Astrocyte (in vitro differentiated cells and primary cell): ENCODE results near the gene CNEP1R1. TPM values are rescaled to one million over a fixed set of nuclear protein-coding genes. Genes with fewer than 3 reads are reported as not detected.

Experiments
- DNase-seq: peaks from one replicate; pipeline ENCODE4 v3.0.0-alpha.2; 2010; ENCODE audit warnings: low read depth
- FAIRE-seq: peaks from 2 replicates; lab custom pipeline; 2011; peaks lifted over from hg19 to GRCh38; lab: Jason Lieb, UNC
- H2AFZ ChIP-seq: 2 replicates; pipeline ENCODE4 v1.6.0; 2012; ENCODE audit warnings: low read depth, low read length, inconsistent platforms
- H3K27ac ChIP-seq: 2 replicates; pipeline ENCODE4 v1.5.1; 2011; ENCODE audit warnings: low read depth, low read length, inconsistent platforms
- H3K27me3 ChIP-seq: 2 replicates; pipeline ENCODE4 v1.6.0; 2011; ENCODE audit warnings: low read length, inconsistent platforms; ENCODE audit not compliant: insufficient read depth
- H3K36me3 ChIP-seq: 2 replicates; pipeline ENCODE4 v1.5.1; 2011; ENCODE audit warnings: low read length, inconsistent platforms; ENCODE audit not compliant: insufficient read depth
- H3K4me1 ChIP-seq: 2 replicates; pipeline ENCODE4 v1.5.1; 2011; ENCODE audit warnings: low read length, inconsistent platforms; ENCODE audit not compliant: insufficient read depth
- H3K4me2 ChIP-seq: 2 replicates; pipeline ENCODE4 v1.6.0; 2012; ENCODE audit warnings: low read length, inconsistent platforms
- H3K4me3 ChIP-seq: 2 replicates; pipeline ENCODE4 v1.5.1; 2011; ENCODE audit warnings: low read depth, mild to moderate bottlenecking, low read length, inconsistent platforms; ENCODE audit not compliant: insufficient read depth
- H3K79me2 ChIP-seq: 2 replicates; pipeline ENCODE4 v1.6.0; 2012; ENCODE audit warnings: mild to moderate bottlenecking, low read length, inconsistent platforms; ENCODE audit not compliant: insufficient read depth
- H3K9ac ChIP-seq: 2 replicates; pipeline ENCODE4 v1.6.0; 2012; ENCODE audit warnings: mild to moderate bottlenecking, low read length, inconsistent platforms
- H3K9me3 ChIP-seq: 2 replicates; pipeline ENCODE4 v1.5.1; 2012; ENCODE audit warnings: low read depth, mild to moderate bottlenecking, low read length, inconsistent platforms; ENCODE audit not compliant: insufficient read depth
- H4K20me1 ChIP-seq: 2 replicates; pipeline ENCODE4 v1.6.0; 2012; ENCODE audit warnings: low read length, inconsistent platforms; ENCODE audit not compliant: insufficient read depth
- H3K27ac Mint-ChIP-seq: one replicate; pipeline ENCODE4 v1.8.0; 2021; ENCODE audit warnings: mild to moderate bottlenecking, mixed read lengths; ENCODE audit not compliant: unreplicated experiment
- H3K27me3 Mint-ChIP-seq: one replicate; pipeline ENCODE4 v1.8.0; 2021; ENCODE audit warnings: low read depth, mixed read lengths; ENCODE audit not compliant: unreplicated experiment
- H3K36me3 Mint-ChIP-seq: one replicate; pipeline ENCODE4 v1.8.0; 2021; ENCODE audit warnings: low read depth, mixed read lengths; ENCODE audit not compliant: unreplicated experiment
- H3K4me1 Mint-ChIP-seq: one replicate; pipeline ENCODE4 v1.8.0; 2021; ENCODE audit warnings: low read depth, mixed read lengths; ENCODE audit not compliant: unreplicated experiment
- H3K4me3 Mint-ChIP-seq: one replicate; pipeline ENCODE4 v1.8.0; 2021; ENCODE audit warnings: mild to moderate bottlenecking, moderate library complexity, mixed read lengths; ENCODE audit not compliant: unreplicated experiment
- H3K9me3 Mint-ChIP-seq: one replicate; pipeline ENCODE4 v1.8.0; 2021; ENCODE audit warnings: mild to moderate bottlenecking, mixed read lengths; ENCODE audit not compliant: unreplicated experiment
- EZH2 ChIP-seq: IDR thresholded peaks from 2 replicates; pipeline ENCODE4 v1.6.1; 2012; ENCODE audit warnings: mild to moderate bottlenecking, low read length, inconsistent platforms; ENCODE audit not compliant: insufficient read depth
- total RNA-seq: library from RNA; stranded (reverse); gene quantifications from 2 replicates; pipeline ENCODE4 v1.2.1, GENCODE V29; 2021
- TF ChIP-seq, protein P1 (sequence below): IDR thresholded peaks from 2 replicates; pipeline ENCODE4 v1.5.1; 2011; ENCODE audit warnings: low read depth, mild to moderate bottlenecking, inconsistent platforms, low read length, moderate library complexity; ENCODE audit not compliant: insufficient read depth

The CNEP1R1 gene
- total RNA-seq, 1 donor from 2014 or later, result 31.1 TPM

DNA sequence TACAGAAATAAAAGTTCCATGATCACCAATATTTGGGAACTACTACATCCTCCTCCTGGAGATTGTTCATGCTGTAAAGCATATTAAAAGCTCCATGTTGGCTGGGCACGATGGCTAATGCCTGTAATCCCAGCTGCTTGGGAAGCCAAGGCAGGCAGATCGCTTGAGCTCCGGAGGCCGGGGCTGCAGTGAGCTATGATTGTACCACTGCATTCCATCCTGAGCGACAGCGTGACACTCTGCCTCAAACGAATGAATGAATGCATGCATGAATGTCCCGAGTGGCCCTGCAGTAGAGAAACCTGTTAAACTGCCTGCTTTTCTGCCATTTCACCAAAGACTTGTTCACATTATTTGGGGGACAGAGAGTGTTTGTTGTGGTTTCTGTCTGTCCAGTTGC, 15.0 kb downstream of the CNEP1R1 start:
- no peak overlapping the region for H2AFZ ChIP-seq
- H3K36me3 ChIP-seq, result peaks cover 4% of the 10 kb centered on the region
- Mint-ChIP-seq H3K36me3 (no peaks in the 10 kb centered on the region), H3K27me3 (peaks cover 11% of the 10 kb centered on the region), H3K27ac (no peak overlapping the region), H3K9me3 (no peaks in the 10 kb centered on the region), H3K4me3 (no peak overlapping the region), H3K4me1 (peaks cover 4% of the 10 kb centered on the region)
- H3K4me3 ChIP-seq, result no peak overlapping the region
- FAIRE-seq (no peak), DNase-seq (no peak)
- H4K20me1 ChIP-seq, result no peaks in the 10 kb centered on the region
- no peak overlapping the region for H3K9ac ChIP-seq
- no peaks in the 10 kb centered on the region for H3K4me1 ChIP-seq
- no peak overlapping the region for H3K4me2 ChIP-seq
- TF ChIP-seq, protein P1, sequence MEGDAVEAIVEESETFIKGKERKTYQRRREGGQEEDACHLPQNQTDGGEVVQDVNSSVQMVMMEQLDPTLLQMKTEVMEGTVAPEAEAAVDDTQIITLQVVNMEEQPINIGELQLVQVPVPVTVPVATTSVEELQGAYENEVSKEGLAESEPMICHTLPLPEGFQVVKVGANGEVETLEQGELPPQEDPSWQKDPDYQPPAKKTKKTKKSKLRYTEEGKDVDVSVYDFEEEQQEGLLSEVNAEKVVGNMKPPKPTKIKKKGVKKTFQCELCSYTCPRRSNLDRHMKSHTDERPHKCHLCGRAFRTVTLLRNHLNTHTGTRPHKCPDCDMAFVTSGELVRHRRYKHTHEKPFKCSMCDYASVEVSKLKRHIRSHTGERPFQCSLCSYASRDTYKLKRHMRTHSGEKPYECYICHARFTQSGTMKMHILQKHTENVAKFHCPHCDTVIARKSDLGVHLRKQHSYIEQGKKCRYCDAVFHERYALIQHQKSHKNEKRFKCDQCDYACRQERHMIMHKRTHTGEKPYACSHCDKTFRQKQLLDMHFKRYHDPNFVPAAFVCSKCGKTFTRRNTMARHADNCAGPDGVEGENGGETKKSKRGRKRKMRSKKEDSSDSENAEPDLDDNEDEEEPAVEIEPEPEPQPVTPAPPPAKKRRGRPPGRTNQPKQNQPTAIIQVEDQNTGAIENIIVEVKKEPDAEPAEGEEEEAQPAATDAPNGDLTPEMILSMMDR, result no peak
- TF ChIP-seq EZH2, result no peak
- H3K27ac ChIP-seq, result no peak overlapping the region
- H3K79me2 ChIP-seq, result no peaks in the 10 kb centered on the region
- no peaks in the 10 kb centered on the region for H3K9me3 ChIP-seq
- no peaks in the 10 kb centered on the region for H3K27me3 ChIP-seq

DNA sequence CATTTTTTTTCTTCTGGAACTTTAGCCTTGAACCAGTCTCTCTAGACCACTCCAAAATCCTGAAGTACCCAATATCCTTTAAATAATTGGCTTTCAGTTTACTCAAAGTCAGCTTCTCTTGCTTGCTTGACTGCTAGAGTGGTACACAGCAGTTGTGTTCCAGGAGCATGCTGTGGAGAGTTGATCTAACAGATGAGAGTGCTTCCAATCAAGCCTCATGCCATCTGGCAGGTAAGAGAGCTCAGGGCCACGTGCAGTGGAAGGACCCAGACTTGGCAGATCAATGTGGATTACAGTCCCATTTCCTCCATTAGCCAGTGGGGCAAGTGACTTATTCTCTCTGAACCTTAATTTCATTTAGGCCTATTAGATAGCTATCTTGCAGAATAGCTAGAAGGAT, 15.7 kb downstream of the CNEP1R1 start:
- H3K36me3 Mint-ChIP-seq, result no peaks in the 10 kb centered on the region
- no peak overlapping the region for H3K4me3 ChIP-seq
- no peak overlapping the region for H3K27ac ChIP-seq
- no peak overlapping the region for H3K9ac ChIP-seq
- no peaks in the 10 kb centered on the region for H3K9me3 ChIP-seq
- FAIRE-seq (no peak), DNase-seq (no peak)
- H3K9me3 Mint-ChIP-seq, result no peaks in the 10 kb centered on the region
- H3K27me3 Mint-ChIP-seq, result peaks cover 11% of the 10 kb centered on the region
- H3K27ac Mint-ChIP-seq, result no peak overlapping the region
- H3K79me2 ChIP-seq, result no peaks in the 10 kb centered on the region
- H3K4me1 ChIP-seq, result no peaks in the 10 kb centered on the region
- no peaks in the 10 kb centered on the region for H3K27me3 ChIP-seq
- peaks cover 4% of the 10 kb centered on the region for H3K4me1 Mint-ChIP-seq
- TF ChIP-seq, protein P1, result no peak
- no peak overlapping the region for H3K4me3 Mint-ChIP-seq
- H4K20me1 ChIP-seq, result no peaks in the 10 kb centered on the region
- H3K4me2 ChIP-seq, result no peak overlapping the region
- no peak overlapping the region for H2AFZ ChIP-seq
- no peaks in the 10 kb centered on the region for H3K36me3 ChIP-seq

GRCh38 chr16:50043358-50043757, 18.3 kb downstream of the CNEP1R1 start:
- H3K36me3 Mint-ChIP-seq, result no peaks in the 10 kb centered on the region
- TF ChIP-seq, protein P1, result no peak
- no peak for TF ChIP-seq EZH2
- H2AFZ ChIP-seq, result no peak overlapping the region
- H3K36me3 ChIP-seq, result no peaks in the 10 kb centered on the region
- no peaks in the 10 kb centered on the region for H3K4me1 ChIP-seq
- H4K20me1 ChIP-seq, result no peaks in the 10 kb centered on the region
- H3K9me3 ChIP-seq, result no peaks in the 10 kb centered on the region
- H3K9me3 Mint-ChIP-seq, result no peaks in the 10 kb centered on the region
- H3K4me2 ChIP-seq, result no peak overlapping the region
- no peaks in the 10 kb centered on the region for H3K79me2 ChIP-seq
- H3K9ac ChIP-seq, result no peak overlapping the region
- peaks cover 4% of the 10 kb centered on the region for H3K27me3 ChIP-seq
- H3K4me3 ChIP-seq, result no peak overlapping the region
- H3K27ac ChIP-seq, result no peak overlapping the region
- DNase-seq, result no peak
- no peak overlapping the region for H3K4me3 Mint-ChIP-seq
- H3K4me1 Mint-ChIP-seq, result peaks cover 4% of the 10 kb centered on the region
- no peak overlapping the region for H3K27ac Mint-ChIP-seq
- no peak for FAIRE-seq
- peaks cover 14% of the 10 kb centered on the region for H3K27me3 Mint-ChIP-seq
